VCaP (cell line): ENCODE results near the gene GALNT15.

Experiments
- H3K27ac ChIP-seq: fragments of 450-650 bp; 2 replicates; pipeline ENCODE4 v1.5.1; 2017
- TF ChIP-seq, protein P1 (sequence below): fragments of 450-650 bp; conservative IDR thresholded peaks from 2 replicates; pipeline ENCODE4 v1.5.1; 2017; ENCODE audit warnings: mild to moderate bottlenecking, moderate library complexity

The GALNT15 gene

DNA sequence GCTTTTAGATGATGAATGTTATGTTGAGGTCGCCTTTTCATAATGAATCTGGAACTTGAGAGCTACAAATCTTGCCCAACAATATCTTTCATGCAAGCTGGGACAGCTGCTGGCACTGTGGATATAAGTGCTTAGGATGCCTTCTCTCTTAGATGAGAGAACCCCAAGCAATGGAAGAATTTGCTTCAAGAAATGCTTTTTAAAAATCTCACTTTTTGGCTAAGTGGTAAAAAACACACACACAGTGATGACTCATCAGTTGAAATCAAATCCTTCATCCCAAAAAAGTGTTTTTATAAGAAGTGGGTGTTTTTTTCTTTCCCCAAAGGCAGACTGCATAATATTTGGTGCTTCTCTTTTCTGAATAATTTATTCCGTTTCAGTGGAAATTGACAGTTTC is 38.4 kb upstream of the GALNT15 start:
- H3K27ac ChIP-seq = no peak overlapping the region

DNA sequence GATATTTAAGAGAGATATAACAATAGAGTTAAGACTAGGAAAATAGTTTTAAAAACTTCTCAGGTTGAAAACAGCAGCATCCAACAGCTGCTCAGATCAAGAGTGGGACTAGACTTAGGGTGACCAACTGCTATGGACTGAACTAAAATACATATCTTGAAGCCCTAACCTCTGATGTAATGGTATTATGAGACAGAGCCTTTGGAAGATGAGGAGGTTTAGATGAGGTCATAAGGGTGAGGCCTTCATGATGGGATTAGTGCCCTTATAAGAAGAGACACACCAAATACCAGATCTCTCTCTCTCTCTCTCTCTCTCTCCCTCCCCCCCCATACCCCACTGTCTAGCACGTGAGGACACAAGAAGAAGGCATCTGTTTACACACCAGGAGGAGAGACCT is 37.4 kb upstream of the GALNT15 start:
- TF ChIP-seq, protein P1, sequence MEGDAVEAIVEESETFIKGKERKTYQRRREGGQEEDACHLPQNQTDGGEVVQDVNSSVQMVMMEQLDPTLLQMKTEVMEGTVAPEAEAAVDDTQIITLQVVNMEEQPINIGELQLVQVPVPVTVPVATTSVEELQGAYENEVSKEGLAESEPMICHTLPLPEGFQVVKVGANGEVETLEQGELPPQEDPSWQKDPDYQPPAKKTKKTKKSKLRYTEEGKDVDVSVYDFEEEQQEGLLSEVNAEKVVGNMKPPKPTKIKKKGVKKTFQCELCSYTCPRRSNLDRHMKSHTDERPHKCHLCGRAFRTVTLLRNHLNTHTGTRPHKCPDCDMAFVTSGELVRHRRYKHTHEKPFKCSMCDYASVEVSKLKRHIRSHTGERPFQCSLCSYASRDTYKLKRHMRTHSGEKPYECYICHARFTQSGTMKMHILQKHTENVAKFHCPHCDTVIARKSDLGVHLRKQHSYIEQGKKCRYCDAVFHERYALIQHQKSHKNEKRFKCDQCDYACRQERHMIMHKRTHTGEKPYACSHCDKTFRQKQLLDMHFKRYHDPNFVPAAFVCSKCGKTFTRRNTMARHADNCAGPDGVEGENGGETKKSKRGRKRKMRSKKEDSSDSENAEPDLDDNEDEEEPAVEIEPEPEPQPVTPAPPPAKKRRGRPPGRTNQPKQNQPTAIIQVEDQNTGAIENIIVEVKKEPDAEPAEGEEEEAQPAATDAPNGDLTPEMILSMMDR = no peak
- H3K27ac ChIP-seq = no peak overlapping the region

More for the DNA sequence above, 38.4 kb upstream of the GALNT15 start:
- TF ChIP-seq, protein P1 = no peak

DNA sequence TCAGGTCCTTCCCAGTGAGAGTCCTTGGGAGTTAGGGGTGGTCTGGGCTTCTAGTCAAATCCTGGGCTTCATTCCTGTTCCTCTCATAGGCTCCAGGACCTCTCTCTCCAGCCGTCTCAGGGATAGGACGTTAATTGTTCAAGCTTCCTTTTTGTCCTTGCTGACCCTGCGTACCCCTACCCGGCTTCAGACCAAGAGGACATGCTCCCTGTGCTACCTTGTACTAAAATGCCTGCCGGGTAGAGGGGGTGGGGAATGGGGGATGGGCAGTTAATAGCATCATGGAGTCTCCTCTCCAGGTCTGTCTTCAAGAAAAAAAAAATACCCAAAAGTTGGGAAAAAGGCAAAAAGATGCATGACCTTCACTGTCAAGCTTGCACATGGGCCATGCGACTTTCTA is 36.5 kb upstream of the GALNT15 start:
- H3K27ac ChIP-seq = no peak overlapping the region
- TF ChIP-seq, protein P1 = no peak

DNA sequence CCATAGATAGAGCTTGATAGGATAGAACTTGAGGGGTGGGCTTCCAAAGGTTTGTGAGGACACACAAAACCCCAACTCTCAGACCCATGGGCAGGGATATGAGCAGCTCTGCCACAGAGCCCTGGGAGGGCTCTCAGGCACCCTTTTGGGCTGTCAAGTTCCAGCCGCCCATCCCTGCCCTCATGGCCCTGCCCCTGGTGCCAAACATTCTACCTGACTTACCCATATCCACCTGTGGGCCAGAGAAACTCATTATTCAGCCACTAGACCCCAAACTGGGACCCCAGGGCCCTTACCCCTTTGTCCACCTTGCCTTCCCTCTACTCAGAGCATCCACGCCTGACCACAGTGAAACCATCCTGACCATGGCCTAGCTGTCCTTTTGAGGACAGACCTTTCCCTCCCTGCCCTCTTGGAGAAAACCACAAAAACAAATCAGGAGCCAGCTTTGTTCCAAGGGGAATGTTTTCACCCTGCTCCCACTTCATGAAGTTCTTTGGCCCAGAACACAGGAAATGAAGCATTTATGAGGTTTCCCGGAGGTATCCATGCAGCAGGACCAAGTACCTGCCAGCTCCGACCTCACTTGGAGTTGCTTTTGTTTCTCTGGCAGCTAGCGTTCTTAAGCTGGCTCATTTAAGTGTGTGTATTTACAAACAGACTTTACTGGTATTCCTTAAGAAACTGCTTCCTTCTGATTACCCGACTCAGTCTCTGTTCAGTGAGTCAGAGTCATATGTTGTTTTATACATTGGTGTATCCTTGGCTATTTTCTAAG is 34.2 kb upstream of the GALNT15 start:
- TF ChIP-seq, protein P1 = no peak
- H3K27ac ChIP-seq = peak overlapping the region; percentile 30; the same call in 1 of the 2 replicates

DNA sequence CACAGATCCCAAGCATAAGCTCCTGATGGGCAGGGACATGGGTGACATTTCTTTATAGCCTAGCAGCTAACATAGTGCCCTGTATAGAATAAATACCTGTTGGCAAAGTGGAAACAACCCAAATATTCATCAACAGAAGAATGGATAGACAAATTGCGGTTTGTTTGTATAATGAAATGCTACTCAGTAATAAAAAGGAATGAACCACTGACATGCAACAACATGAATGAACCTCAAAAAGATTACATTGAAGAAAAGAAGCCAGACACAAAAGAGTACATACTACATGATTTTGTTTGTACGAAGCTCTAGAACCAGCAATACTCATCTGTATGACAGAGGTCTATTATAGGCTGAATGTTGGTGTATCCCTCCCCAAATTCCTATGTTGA is 33.6 kb upstream of the GALNT15 start:
- TF ChIP-seq, protein P1 = no peak
- peak overlapping the region; percentile 30; the same call in 1 of the 2 replicates for H3K27ac ChIP-seq

DNA sequence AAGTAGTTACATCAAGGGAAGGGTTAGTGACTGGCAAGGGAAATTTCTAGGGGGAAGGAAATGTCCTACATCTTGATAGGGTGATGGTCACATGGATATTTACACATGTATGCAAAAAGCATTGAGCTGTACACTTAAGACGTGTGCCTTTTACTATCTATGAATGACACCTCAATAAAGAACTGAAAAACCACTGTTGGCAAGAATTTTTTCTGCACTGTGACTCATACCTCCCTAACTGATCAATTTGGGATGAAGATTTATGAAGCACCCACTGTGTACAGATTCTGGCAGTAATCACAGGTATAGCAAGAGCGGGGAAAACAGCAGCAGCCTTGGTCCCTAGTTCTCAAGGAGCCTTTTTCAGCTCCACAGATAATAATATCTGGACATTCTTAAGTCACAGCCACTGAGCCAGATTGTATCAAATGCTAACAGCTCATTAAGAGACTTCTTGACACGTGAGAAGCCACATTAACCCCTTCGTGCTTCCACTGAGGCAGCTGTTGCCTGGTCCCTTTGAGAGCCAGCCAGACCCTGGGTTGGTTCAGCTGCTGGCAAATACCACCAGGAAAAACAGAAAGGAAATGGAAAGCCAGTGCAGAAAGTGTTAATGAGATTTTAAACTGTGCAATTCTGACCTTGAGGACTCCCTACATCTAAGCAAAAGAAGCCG is 32.0 kb upstream of the GALNT15 start:
- TF ChIP-seq, protein P1 = no peak

DNA sequence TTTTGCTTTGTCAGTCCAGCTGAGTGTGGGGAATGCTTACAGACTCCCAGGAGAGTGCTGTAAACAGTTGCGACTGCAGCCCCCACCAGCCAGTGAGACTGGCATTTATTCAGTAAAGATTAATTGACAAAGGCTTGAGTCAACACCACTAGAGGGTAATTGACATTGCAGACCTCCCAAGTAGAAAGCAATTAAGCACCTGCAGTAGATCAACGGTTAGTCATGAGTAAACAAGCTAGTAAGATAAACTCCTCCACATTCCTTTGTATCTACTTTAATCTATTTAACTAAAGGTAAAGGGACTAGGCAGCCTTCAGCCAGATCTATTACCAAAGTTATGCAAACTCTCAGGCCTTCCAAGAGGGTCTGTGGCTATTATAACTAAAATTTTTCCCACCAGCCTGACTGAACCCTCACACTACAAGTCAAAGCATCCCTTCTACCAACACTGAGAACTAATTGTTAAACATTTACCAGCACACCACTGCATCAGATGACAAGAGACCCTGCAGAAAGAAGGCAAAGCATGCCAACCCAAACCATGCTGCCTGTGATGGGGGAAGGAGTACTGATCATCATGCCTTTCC is 30.5 kb upstream of the GALNT15 start:
- no peak overlapping the region for H3K27ac ChIP-seq

More for the DNA sequence above, 32.0 kb upstream of the GALNT15 start:
- H3K27ac ChIP-seq = no peak overlapping the region

More for the DNA sequence above, 30.5 kb upstream of the GALNT15 start:
- TF ChIP-seq, protein P1 = no peak
